NCI-H2107 treated with DMSO at 0.1 percent for 48 hours (cell line): Measurements from ENCODE around the gene TTLL8.
"Not testable (repeated sequence)": the region's sequence is repeated elsewhere in the genome, so short reads cannot be mapped to it uniquely, and the experiment has no call there.

Experiments used
- DNase-seq: peaks from one replicate; lab custom pipeline; 2025; ENCODE audit not compliant: unreplicated experiment; lab: John Stamatoyannopoulos, UW

TTLL8 gene

GRCh38 chr22:50058061-50058905, at the start of gene TTLL8:
Gene TTLL8, minus strand, starts transcription at chr22:50058298.
- DNase-seq = no peak

DNA sequence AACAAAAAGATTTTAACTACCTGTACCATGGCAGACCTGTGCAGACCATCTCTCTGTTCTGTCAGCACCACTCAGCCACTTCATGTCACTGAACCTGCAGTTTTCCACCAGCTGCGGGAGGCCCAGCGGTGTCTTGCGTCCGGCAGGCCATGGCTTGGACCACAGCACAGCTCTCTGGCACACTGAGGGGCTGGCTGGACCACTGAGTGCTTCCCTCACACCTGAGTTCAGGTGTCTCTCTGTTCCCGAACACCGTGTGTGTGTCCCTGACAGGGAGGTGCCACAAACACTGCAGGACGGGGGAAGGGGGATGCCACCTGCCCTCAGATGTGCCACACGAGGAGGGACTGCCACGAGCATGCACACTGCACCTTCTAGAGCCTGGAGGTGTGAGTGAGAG, 49.4 kb upstream of the TTLL8 start:
- no peak for DNase-seq

DNA sequence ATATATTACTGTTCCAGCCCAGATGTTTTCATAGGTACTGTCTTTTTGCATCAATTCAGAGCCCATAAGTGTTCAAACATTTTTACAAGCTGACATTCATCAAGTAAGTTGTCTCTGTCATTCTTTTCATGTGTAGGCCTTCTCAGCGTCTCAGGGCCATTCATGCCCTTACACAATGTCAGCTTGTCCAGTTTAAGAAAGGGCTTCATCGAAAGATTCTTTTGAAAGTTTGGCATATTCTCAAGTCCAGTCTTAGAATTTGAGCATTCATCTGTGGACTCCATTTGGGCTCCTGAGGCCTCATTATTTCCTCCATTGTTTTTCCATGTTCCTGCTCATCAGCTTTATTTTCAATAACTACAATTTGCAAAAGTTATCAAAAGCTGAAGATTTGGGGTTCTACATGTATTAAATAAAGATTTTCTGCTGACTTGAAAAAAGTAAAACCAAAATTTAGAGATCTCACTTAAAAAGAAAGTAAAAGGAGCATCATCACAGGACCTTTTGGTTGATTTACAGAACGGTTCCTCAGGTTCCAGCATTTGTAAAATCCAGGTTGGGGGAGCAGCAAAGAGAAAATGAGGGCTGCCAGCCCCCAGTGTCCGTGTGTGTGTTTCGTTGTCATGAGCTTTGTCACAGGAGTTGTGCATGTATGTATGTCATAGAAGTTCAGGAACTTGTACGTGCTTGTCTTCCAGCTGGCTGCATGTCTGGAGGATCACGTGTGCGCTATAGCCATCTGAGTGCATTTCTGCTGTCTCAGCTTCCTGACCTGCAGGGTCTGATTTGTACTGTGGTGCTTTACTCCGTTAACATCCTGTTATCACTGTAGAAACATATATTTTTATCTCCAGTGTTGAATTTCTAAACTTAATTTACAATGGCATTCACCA, 47.4 kb upstream of the TTLL8 start:
- DNase-seq = no peak

DNA sequence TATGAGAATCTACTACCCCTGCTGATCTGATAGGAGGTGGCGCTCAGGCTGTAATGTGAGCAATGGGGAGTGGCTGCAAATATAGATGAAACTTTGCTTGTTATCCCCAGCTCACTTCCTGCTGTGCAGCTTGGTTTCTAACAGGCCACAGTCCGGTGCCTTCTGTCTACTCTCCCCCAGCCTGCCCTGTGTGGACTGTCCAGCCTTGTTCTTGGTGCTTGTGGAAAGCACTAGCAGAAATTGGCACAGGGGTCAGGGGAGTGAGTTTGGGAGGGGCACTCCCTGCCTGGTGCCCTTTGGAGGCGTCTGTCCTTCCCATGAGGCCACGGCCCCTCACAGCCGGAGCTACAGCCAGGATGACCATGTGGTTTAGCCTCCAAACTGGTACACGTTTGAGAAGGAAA, 46.0 kb upstream of the TTLL8 start:
- DNase-seq = no peak

DNA sequence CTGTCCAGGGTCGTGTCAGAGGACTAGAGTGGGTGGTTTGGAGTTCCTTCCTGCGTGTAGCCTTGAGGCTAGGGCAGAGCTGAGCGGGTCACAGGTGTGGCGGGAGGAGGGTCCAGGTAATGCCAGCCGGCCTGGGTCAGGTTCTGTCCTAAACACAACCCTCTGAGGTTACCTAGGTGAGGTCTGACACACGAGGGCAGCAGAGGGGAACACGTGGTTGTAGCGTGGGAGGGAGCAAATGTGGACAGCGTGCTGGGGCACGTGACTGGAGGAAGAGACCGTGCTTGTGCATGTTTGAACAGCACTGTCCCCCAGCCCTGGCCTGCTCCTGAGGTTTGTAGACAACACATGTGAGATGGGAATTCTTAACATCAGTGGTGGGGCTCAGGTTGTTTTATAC, 44.8 kb upstream of the TTLL8 start:
- DNase-seq = no peak

GRCh38 chr22:50101870-50102565, 43.9 kb upstream of the TTLL8 start:
- DNase-seq = no peak

DNA sequence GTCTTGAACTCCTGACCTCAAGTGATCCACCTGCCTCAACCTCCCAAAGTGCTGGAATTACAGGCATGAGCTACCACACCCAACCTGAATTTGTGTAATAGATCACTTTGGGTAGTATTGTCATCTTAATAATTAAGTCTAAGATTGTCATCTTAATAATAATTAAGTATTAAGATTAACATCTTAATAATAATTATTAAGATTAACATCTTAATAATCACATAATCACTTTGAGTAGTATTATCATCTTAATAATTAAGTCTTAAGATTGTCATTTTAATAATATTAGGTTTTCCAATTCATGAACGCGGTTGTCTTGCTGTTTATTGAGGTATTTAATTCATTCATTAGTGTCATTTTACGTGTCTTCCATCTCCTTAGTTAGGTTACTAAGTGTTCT, 40.0 kb upstream of the TTLL8 start:
- DNase-seq = no peak

DNA sequence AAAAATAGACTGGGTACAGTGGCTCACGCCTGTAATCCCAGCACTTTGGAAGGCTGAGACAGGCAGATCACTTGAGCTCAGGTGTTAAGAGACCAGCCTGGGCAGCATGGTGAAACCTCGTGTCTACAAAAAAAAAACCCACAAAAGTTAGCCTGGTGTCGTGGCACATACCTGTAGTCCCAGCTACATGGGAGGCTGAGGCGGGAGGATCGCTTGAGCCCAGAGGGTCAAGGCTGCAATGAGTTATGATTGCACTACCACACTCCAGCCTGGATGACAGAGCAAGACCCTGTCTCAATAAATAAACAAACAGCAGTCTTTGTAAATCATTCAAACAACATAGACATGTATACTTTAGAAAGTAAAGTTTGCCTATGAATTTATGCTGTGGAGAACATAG, 34.2 kb upstream of the TTLL8 start:
- DNase-seq = no peak

DNA sequence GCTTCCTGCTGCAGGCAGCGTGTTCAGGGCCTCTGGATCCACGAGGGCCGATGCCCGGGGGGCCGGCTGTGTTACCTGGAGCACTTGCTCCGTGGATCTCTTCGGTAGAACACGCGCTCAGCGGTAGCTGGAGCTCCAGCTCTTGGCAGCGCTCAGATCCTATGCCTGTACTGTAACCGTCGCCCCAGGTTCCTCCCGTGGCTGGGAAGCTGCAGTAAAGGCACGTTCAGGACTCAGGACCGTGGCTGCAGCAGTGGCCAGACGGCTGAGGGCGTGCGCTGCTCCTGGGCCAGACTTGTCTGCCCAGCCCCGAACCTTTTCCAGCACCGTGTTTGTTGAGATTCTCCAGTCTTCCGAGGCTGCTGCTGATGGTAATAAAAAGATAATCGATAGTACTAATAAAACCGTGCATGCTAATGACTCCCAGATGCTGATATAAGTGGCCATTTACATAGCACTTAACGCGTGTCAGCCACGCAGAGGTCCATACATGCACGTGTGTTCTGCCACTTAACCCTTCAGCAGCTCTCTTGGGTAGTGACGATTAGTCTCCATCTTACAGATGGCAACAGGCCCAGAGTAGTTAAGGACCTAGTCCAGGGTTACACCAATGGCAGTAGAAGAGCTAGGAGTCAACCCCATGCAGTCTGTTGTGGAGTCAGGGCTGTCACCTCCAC, 33.1 kb upstream of the TTLL8 start:
- no peak for DNase-seq

GRCh38 chr22:50090412-50090714, 32.3 kb upstream of the TTLL8 start:
- DNase-seq = no peak

DNA sequence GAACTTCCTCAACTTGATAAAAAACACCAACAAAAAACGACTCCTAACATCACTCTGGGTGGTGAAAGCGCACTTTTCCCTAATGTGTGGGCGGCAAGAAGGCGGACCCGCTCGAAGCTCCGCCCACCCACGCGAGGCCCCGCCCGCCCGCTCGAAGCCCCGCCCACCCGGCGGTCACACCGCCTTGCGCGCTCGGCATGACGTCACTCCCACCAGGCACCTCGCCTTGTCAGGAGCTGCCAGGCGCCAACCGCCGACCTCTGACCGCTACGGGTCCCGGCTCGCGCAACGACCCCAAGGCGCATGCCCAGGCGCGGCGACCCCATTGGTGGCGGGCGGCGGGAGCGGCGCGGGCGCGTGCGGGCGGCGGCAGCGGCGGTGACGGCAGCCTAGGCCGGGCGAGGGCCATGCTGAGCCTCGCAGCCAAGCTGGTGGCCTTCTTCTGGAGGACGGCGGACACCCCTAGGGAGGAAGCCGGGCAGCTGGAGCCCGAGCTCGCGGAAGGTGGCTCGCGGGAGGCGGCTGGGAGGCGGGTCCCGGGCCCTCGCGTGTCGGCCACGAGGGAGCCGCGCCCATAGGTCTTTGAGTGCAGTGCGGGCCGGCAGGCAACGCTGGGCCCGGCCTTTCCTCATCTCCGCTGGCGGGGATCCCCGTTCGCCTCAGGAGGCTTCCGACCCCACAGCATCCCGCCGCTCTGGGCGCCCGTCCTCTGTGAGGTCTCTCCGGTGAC, 31.7 kb upstream of the TTLL8 start, which contains the start of gene MOV10L1:
MOV10L1 (plus strand) TSS at position 325 of the 730 bp plus-strand sequence; CDS start at position 408, 83 bp downstream.
- DNase-seq = no peak

GRCh38 chr22:50089231-50089630, 31.1 kb upstream of the TTLL8 start:
- no peak for DNase-seq

DNA sequence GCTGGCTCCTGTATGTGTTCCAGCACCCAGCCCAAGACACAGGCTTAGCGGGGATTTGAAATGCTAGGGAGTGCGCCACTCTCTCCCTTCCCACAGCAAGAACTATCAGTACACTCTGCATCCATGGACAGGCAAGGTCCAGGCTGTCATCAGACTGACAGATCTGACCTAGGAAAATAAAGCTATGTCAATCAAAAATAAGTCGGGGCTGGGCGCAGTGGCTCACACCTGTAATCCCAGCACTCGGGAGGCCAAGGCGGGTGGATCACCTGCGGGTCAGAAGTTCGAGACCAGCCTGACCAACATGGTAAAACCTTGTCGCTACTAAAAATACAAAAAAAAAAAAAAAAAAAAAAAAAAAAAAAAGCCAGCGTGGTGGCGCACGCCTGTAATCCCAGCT, 30.0 kb upstream of the TTLL8 start:
- DNase-seq = no peak

GRCh38 chr22:50087646-50088045, 29.5 kb upstream of the TTLL8 start:
- DNase-seq = no peak

GRCh38 chr22:50086975-50087374, 28.9 kb upstream of the TTLL8 start:
- DNase-seq = not testable (repeated sequence)

GRCh38 chr22:50086526-50086925, 28.4 kb upstream of the TTLL8 start:
- no peak for DNase-seq

DNA sequence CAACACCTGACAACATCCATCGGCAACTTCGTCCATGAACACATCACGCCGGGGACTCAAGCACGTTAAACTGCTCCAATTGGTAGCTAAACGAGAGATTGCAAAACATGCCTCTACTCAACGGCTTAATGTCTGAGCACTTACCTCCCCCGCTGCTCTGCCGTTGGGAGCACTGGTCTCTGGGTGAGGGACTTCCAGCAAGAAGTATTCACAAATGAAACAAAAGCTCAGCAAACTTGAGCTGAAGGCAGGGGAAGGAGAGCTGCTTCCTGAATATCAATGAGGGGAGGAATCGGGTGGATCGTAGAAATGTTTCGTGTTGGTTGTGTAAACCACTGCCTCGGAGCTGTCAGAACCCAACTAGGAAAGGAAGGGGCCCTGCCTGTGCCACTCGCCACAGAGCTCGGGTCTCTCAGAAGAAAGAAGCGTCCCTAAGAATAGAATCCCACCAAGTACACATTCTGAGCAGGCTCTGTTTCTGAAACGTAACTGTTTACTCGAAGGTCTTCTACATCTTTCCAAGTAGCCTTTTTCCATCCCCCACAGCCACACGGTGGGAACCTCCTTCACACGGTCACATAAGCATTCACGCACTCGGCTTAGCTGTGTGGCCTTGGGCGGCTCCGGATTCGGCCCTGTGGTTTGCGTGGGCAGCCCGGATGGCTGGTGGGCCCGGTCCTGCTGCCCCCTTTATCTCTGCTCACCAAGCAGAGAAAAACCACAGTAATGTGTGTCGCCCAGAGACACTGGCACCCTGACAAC, 27.3 kb upstream of the TTLL8 start, which contains the start of gene MLC1:
MLC1 (minus strand) TSS at position 216 of the 762 bp plus-strand sequence. CDS start 524 bp downstream, outside the sequence.
- DNase-seq = no peak

DNA sequence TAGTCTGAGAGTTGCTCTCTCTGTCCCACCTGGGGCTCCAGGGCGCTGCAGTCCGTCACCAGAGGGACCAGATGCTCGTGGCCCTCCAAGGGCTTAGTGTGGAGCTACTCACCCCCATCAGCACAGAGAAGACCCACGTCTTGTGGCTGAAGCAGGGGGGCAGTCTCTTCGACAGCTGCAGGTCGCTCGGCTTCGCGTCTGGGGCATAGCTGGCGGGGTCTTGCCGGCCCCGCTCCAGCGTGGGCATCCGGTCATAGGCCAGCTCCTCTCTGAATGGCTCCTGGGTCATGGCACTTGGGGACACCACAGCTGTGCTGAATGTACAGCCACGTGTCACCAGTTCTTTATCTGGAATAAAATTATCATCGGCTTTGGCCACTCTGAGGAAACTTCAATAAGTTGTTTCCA, 26.5 kb upstream of the TTLL8 start:
- DNase-seq = no peak

GRCh38 chr22:50084080-50084477, 26.0 kb upstream of the TTLL8 start:
- DNase-seq = no peak
